OCI-LY3 (cell line): ENCODE results near the gene CCSER1.

Source experiments
- CTCF ChIP-seq: fragments of 200-600, 300-600 bp; sonication (generic); IDR thresholded peaks from 2 replicates; pipeline ENCODE4 v1.5.1; 2014; ENCODE audit warnings: antibody characterized with exemption, low read length, low read depth
- EZH2phosphoT487 ChIP-seq: fragments of 200-600 bp; shearing (Covaris generic); IDR thresholded peaks from 2 replicates; pipeline ENCODE4 v1.6.1; 2018; ENCODE audit warnings: antibody characterized with exemption, mixed run types, low read depth

DNA sequence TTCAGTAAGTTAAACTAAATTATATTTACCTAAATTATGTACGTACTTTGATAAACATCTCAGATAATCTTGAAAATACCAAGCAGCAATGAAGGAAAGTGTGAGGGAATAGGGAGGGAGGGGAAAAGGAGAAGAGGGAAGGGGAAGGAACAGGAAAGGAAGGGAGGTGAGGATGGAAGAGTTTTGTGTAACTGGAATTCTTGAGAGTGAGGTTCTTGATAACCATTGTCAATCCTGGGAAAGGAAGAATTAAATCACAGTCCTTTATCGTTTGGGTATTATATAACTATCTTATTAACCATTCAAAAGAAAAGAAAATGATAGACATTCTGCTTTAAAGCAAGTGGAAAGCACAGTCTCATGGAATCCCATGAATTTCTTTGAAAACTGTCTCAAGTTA lies 795.0 kb downstream of the CCSER1 start:
- TF ChIP-seq CTCF = no peak
- no peak for TF ChIP-seq EZH2phosphoT487
